Measurements from ENCODE around the gene GALP.
"Not testable (repeated sequence)": the region's sequence is repeated elsewhere in the genome, so short reads cannot be mapped to it uniquely, and the experiment has no call there.

Gene GALP

DNA sequence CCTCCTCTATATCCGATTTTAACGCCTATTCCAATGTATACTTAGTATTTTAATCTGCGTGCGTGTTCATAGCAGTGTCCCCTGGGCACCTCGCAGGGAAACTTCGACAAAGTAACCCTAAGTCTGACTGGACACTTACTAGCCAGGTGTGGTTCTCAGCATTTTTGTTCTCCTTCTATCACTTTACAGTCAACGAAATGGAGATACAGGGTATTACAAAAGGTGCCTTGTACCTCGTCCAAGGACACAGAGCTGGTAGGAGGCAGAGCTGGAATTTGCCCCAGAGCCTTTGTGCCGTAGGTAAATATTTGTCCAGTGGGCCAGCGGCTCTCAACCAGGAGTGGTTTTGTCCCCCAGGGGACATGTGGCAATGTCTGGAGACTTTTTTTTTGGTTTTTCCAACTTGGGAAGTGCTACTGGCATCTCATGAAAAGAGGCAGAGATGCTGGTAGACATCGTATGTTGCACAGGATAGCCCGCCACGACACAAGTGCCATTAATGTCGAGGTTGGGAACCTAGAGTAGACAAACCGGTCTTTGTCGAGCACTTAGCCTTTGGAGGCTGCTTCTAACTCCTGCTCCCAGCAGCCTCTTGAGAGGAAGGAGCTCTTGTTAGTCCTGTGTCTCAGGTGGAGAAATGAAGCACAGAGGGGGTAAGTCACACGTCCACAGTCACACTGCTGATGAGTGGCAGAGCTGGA lies 33.6 kb upstream of the GALP start:
- Mint-ChIP-seq H3K36me3 (ENCODE audit: low read depth) (peaks cover 20% of the 10 kb centered on the region), H3K4me3 (peak overlapping the region; percentile 73), H3K27ac (no peak overlapping the region), H3K9me3 (no peaks in the 10 kb centered on the region), H3K27me3 (no peaks in the 10 kb centered on the region), H3K4me1 (ENCODE audit: low read depth) (peaks cover 49% of the 10 kb centered on the region)
- intact Hi-C loops (cut with micrococcal nuclease), result no loop called here

DNA sequence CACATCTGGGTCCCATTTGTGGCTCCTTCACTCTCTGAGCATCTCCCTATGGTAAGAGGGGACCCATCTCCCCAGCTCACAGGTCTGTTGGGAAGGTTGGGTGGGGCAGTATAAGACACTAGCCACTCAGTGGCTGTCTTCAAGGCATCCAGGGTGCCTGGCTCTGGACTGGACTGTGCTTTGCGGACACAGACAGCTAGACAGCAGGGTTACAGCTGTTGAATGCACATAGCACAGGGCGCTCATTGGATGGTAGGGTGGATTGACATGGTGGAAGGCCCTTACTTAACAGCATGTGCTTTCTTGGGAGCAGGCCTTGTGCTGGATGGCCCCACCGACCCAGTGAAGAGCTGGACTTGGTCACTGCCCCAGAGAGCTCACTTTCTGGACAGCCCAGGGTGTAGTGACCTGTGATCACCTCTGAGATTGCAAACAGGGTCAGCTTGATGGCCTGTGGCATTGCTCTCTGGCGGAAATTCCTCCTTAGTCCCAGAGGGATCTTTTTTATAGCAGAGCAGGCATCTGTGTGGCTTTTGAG lies 32.8 kb upstream of the GALP start:
- Mint-ChIP-seq H3K27me3 (no peaks in the 10 kb centered on the region), H3K9me3 (no peaks in the 10 kb centered on the region), H3K27ac (no peak overlapping the region), H3K4me3 (no peak overlapping the region), H3K36me3 (ENCODE audit: low read depth) (peaks cover 27% of the 10 kb centered on the region), H3K4me1 (ENCODE audit: low read depth) (peaks cover 46% of the 10 kb centered on the region)
- intact Hi-C loops (cut with micrococcal nuclease), result no loop called here

DNA sequence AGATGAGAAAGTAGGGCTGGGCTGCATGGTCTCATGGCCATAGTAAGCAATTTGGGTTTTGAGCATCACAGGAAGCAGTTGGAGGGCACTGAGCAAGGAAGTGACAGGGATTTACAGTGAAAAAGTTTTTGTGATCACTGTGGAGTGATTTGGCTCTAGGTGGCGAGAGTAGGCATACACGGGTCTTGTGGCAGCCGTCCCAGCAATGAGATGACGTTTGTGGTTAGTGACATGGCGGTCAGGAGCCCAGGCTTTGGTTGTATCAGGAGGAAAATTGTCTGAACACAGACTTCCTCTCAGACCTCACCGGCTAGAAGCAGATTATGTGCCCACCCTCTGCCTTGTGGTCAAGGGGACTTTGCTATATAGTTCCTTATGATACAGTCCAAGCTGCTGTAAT lies 31.4 kb upstream of the GALP start:
- Mint-ChIP-seq H3K4me3 (no peak overlapping the region), H3K27ac (no peak overlapping the region), H3K36me3 (ENCODE audit: low read depth) (peaks cover 41% of the 10 kb centered on the region), H3K9me3 (no peaks in the 10 kb centered on the region), H3K27me3 (no peaks in the 10 kb centered on the region), H3K4me1 (ENCODE audit: low read depth) (peaks cover 34% of the 10 kb centered on the region)
- intact Hi-C loops (cut with micrococcal nuclease), result no loop called here

DNA sequence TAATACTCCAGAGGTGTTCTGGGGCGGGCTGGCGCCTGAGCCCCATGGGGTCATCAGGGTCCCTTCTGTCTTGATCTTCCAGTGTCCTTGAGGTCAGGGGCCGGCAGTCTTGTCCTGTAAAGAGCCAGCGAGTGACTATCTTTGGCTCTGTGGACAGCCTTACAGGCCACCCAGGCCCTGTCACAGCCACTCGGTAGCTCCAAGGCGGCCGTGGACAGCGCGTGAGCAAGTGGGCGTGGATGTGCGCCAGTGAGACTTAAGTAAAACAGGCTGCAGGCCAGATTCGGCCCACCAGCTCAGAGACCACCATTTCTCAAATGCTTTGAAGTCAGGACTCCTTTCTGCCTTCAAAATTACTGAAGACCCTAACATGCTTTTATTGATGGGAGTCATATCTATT lies 31.0 kb upstream of the GALP start:
- intact Hi-C loops (cut with micrococcal nuclease), result no loop called here
- Mint-ChIP-seq H3K27ac (no peak overlapping the region), H3K27me3 (no peaks in the 10 kb centered on the region), H3K36me3 (ENCODE audit: low read depth) (peaks cover 46% of the 10 kb centered on the region), H3K4me3 (no peak overlapping the region), H3K4me1 (ENCODE audit: low read depth) (peaks cover 30% of the 10 kb centered on the region), H3K9me3 (no peaks in the 10 kb centered on the region)

DNA sequence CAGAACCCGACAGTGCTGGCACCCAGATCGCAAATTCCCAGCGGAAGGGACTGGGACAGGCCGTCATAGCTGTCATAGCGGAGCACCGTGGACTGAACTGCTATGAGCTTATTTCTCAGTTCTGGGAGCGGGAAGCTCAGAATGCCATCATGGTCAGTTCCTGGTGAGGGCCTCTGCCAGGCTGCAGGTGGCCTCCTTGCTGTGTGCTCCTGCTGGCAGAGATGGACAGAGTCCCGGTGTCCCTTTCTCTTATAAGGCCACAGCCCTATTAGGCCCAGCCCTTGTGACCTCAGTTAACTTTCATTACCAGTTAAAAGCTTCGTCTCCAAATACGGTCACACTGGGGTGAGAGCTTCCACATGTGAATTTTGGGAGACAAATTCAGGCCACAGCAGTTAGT lies 30.1 kb upstream of the GALP start:
- intact Hi-C loops (cut with micrococcal nuclease), result no loop called here
- H3K4me1 Mint-ChIP-seq (ENCODE audit: low read depth), result peaks cover 23% of the 10 kb centered on the region
- H3K27ac Mint-ChIP-seq, result no peak overlapping the region
- no peaks in the 10 kb centered on the region for H3K9me3 Mint-ChIP-seq
- H3K36me3 Mint-ChIP-seq (ENCODE audit: low read depth), result peaks cover 52% of the 10 kb centered on the region
- no peak overlapping the region for H3K4me3 Mint-ChIP-seq
- H3K27me3 Mint-ChIP-seq, result no peaks in the 10 kb centered on the region

DNA sequence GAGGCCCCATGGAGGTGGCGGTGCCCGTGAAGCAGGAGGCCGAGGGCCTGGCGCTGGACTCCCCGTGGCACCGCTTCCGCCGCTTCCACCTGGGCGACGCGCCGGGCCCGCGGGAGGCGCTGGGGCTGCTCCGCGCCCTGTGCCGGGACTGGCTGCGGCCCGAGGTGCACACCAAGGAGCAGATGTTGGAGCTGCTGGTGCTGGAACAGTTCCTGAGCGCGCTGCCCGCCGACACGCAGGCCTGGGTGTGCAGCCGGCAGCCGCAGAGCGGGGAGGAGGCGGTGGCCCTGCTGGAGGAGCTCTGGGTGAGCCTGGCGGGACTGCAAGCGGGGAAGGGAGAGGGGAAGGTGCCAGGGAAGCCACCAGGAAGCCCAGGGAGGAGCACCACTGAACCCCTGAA lies 28.9 kb upstream of the GALP start:
- intact Hi-C loops (cut with micrococcal nuclease), result no loop called here
- H3K27ac Mint-ChIP-seq, result no peak overlapping the region
- H3K36me3 Mint-ChIP-seq (ENCODE audit: low read depth), result peaks cover 46% of the 10 kb centered on the region
- no peak overlapping the region for H3K4me3 Mint-ChIP-seq
- peaks cover 20% of the 10 kb centered on the region for H3K4me1 Mint-ChIP-seq (ENCODE audit: low read depth)
- no peaks in the 10 kb centered on the region for H3K27me3 Mint-ChIP-seq
- no peaks in the 10 kb centered on the region for H3K9me3 Mint-ChIP-seq

DNA sequence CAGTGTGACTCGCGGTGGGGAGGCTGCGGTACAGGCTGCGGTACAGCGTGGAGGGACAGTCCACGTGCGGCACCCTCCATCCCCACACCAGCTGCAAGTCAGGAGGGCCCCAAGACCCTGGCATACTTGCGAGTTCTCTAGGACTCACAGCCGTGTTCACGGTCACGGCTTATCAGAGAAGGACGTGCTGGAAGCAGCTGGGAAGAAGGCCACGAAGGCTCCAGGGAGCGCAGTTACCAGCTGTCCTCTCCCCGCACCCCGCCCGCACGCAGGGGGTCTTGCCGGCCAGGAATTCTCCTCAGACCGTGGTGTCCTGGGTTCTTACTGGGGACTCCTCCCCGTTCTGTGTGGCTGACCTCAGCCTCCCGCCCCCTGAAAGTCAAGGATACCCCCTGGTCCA lies 28.5 kb upstream of the GALP start:
- H3K27me3 Mint-ChIP-seq, result no peaks in the 10 kb centered on the region
- H3K9me3 Mint-ChIP-seq, result no peaks in the 10 kb centered on the region
- H3K27ac Mint-ChIP-seq, result no peak overlapping the region
- H3K36me3 Mint-ChIP-seq (ENCODE audit: low read depth), result peaks cover 46% of the 10 kb centered on the region
- intact Hi-C loops (cut with micrococcal nuclease), result no loop called here
- H3K4me3 Mint-ChIP-seq, result no peak overlapping the region
- H3K4me1 Mint-ChIP-seq (ENCODE audit: low read depth), result peaks cover 18% of the 10 kb centered on the region

DNA sequence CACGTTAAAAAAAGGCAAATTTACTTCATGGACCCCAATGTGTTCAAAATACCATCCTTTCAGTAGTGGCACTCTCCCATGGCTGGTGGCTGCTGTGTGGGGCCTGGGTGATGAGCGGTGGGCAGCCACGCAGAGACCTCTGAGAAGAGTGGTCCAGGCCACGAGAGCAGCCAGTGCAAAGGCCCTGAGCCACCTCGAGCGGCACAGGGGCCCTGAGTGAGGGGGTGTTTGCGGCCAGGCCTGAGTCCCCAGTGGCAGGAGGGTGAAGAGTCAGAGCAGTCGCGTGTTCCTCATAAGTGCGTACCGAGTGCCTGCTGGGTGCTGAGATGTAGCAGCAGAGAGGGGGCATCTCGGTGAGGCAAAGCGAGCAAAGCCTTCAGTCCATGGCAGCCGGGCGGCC lies 27.7 kb upstream of the GALP start:
- peaks cover 46% of the 10 kb centered on the region for H3K36me3 Mint-ChIP-seq (ENCODE audit: low read depth)
- peaks cover 12% of the 10 kb centered on the region for H3K4me1 Mint-ChIP-seq (ENCODE audit: low read depth)
- no peaks in the 10 kb centered on the region for H3K9me3 Mint-ChIP-seq
- H3K4me3 Mint-ChIP-seq, result no peak overlapping the region
- no peaks in the 10 kb centered on the region for H3K27me3 Mint-ChIP-seq
- intact Hi-C loops (cut with micrococcal nuclease), result no loop called here
- no peak overlapping the region for H3K27ac Mint-ChIP-seq

DNA sequence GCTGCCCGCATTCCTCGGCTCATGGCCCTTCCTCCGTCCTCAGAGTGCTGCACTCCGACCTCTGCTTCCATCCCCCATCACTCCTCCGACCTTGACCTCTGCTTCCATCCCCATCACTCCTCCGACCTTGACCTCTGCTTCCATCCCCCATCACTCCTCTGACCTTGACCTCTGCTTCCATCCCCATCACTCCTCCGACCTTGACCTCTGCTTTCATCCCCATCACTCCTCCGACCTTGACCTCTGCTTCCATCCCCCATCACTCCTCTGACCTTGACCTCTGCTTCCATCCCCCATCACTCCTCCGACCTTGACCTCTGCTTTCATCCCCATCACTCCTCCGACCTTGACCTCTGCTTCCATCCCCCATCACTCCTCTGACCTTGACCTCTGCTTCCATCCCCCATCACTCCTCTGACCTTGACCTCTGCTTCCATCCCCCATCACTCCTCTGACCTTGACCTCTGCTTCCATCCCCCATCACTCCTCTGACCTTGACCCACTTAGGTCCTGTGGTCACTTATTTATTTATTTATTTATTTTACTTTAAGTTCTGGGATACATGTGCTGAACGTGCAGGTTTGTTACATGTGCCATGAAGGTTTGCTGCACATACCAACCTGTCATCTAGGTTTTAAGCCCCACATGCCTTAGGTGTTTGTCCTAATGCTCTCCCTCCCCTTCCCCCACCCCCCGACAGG lies 26.7 kb upstream of the GALP start:
- H3K27ac Mint-ChIP-seq; H3K9me3 Mint-ChIP-seq; H3K27me3 Mint-ChIP-seq; H3K4me3 Mint-ChIP-seq; intact Hi-C loops (cut with micrococcal nuclease); H3K4me1 Mint-ChIP-seq (ENCODE audit: low read depth): not testable (repeated sequence)
- peaks cover 46% of the 10 kb centered on the region for H3K36me3 Mint-ChIP-seq (ENCODE audit: low read depth)

DNA sequence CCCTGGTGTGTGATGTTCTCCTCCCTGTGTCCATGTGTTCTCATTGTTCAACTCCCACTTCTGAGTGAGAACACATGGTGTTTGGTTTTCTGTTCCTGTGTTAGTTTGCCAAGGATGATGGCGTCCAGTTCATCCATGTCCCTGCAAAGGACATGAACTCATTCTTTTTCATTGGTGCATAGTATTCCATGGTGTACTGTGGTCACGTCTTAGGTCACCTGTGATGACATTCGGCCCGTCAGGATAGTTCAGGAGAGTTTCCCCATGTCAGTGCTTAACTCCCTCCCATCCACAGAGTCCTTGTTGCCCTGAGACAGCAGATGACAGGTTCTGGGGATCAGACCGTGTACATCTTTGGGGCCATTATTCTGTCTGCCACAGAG lies 26.2 kb upstream of the GALP start:
- intact Hi-C loops (cut with micrococcal nuclease), result no loop called here
- no peak overlapping the region for H3K4me3 Mint-ChIP-seq
- H3K9me3 Mint-ChIP-seq, result no peaks in the 10 kb centered on the region
- peaks cover 48% of the 10 kb centered on the region for H3K36me3 Mint-ChIP-seq (ENCODE audit: low read depth)
- H3K27ac Mint-ChIP-seq, result no peak overlapping the region
- no peaks in the 10 kb centered on the region for H3K4me1 Mint-ChIP-seq (ENCODE audit: low read depth)
- H3K27me3 Mint-ChIP-seq, result no peaks in the 10 kb centered on the region

DNA sequence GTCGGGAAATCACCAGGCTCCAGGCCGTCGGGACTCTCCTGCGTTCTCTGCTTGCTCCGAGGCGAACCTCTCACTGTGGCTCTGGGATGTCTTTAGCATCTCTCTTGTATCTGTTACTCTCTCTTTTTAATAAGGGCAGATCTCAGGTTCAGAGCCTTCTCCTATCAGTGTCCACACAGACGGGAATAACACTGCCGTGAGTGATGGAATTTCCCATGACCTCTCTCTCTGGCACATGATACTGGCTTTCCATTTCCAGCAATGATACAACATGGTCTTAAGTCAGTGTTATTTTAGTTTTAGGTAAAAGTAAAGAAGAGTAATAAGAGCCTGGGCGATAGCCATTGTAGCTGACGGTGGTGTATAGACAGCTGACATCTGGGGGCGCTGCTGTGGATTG lies 25.4 kb upstream of the GALP start:
- Mint-ChIP-seq H3K9me3 (no peaks in the 10 kb centered on the region), H3K27me3 (no peaks in the 10 kb centered on the region), H3K27ac (no peak overlapping the region), H3K4me1 (ENCODE audit: low read depth) (no peaks in the 10 kb centered on the region), H3K36me3 (ENCODE audit: low read depth) (peaks cover 55% of the 10 kb centered on the region), H3K4me3 (no peak overlapping the region)
- intact Hi-C loops (cut with micrococcal nuclease), result no loop called here

DNA sequence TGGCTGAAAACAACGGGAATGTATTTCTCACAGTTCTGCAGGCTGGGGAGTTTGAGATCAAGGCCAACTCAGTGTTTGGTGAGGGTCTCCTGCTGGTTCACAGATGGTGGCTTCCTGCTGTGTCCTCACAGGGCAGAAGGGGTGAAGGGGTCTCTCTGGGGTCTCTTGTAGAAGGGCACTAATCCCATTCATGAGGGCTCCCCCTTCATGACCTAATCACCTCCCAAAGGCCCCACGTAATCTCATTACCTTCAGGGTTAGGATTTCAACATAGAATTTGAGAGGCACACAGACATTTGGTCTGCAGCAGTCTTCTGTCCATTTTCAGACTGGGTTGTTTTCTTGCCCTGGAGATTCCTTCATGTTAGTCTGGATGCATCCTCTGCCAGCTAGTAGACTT lies 23.2 kb upstream of the GALP start:
- no peak overlapping the region for H3K27ac Mint-ChIP-seq

DNA sequence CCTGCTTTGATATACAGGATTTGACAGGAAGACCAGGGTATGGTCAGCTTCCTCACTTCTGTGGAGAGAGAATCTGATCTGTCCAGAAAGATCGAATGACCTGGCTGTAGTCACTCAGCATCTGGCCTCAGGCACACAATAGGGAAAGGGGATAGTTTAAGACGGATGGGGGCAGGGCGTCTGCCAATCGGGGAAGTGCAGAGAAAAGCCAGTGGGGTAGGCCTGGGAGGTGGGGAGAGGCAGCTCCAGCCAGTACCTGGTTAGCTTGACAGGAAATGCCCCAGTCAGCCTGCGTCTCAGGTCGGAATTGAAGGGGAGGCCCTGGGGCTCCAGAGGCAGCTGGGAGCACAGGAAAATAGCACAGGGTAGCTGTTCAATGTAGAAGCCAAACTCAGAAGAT lies 22.3 kb upstream of the GALP start:
- Mint-ChIP-seq H3K4me1 (ENCODE audit: low read depth) (no peaks in the 10 kb centered on the region), H3K4me3 (no peak overlapping the region), H3K27ac (no peak overlapping the region), H3K36me3 (ENCODE audit: low read depth) (peaks cover 53% of the 10 kb centered on the region), H3K27me3 (no peaks in the 10 kb centered on the region), H3K9me3 (no peaks in the 10 kb centered on the region)
- intact Hi-C loops (cut with micrococcal nuclease), result no loop called here

More for the DNA sequence above, 23.2 kb upstream of the GALP start:
- Mint-ChIP-seq H3K36me3 (ENCODE audit: low read depth) (peaks cover 57% of the 10 kb centered on the region), H3K4me3 (no peak overlapping the region), H3K4me1 (ENCODE audit: low read depth) (no peaks in the 10 kb centered on the region), H3K9me3 (no peaks in the 10 kb centered on the region), H3K27me3 (no peaks in the 10 kb centered on the region)
- intact Hi-C loops (cut with micrococcal nuclease), result no loop called here

DNA sequence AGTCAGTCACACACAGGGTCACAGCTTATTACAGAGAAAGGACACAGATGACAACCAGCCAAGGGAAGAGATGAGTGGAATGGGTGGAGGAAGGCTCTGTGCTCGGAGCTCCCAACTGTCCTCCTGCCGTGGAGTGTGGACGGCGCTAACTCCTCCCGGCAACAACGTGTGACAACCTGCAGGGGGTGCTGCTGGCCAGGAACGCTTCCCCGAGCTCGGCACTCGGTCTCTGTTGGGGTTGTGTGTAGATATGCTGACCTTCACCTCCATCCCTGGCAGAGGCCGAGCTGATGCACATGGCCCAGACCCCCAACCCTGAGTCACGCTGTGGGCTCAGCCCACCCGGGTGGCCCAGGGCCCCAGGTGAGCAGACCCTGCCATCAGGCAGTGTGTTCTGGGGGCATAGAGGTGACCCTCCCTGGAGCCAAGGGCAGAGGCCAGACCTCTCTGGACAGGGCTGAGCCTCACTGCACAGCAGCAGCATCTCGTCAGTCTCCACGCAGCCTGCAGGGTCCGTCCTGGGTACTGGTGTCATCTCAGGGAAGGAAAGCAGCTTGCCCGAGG lies 20.6 kb upstream of the GALP start:
- Mint-ChIP-seq H3K9me3 (no peaks in the 10 kb centered on the region), H3K4me3 (no peak overlapping the region), H3K27ac (no peak overlapping the region), H3K36me3 (ENCODE audit: low read depth) (peaks cover 53% of the 10 kb centered on the region), H3K27me3 (no peaks in the 10 kb centered on the region), H3K4me1 (ENCODE audit: low read depth) (no peaks in the 10 kb centered on the region)
- intact Hi-C loops (cut with micrococcal nuclease), result no loop called here
